ES-I3 (cell line): ENCODE results near the gene TNRC6A.

Experiments used
- H3K36me3 ChIP-seq: 2 replicates; pipeline ENCODE4 v1.6.1; 2013; ENCODE audit warnings: mild to moderate bottlenecking, low read length, control low read depth, moderate library complexity; ENCODE audit not compliant: insufficient read depth
- H3K4me1 ChIP-seq: 2 replicates; pipeline ENCODE4 v1.6.1; 2013; ENCODE audit warnings: mild to moderate bottlenecking, control low read depth, low read length; ENCODE audit not compliant: insufficient read depth
- H3K9ac ChIP-seq: 2 replicates; pipeline ENCODE4 v1.6.1; 2013; ENCODE audit warnings: low read depth, mild to moderate bottlenecking, low read length, moderate library complexity
- H3K9me3 ChIP-seq: 2 replicates; pipeline ENCODE4 v1.6.1; 2013; ENCODE audit warnings: mild to moderate bottlenecking, low read length, moderate library complexity; ENCODE audit not compliant: control insufficient read depth, insufficient read depth

Gene TNRC6A

GRCh38 chr16:24858219-24859041 lies 129.0 kb downstream of the TNRC6A start:
- Histone ChIP-seq H3K36me3 (no peaks in the 10 kb centered on the region), H3K9me3 (no peaks in the 10 kb centered on the region), H3K9ac (no peak overlapping the region), H3K4me1 (no peaks in the 10 kb centered on the region)

GRCh38 chr16:24861461-24861860 lies 132.0 kb downstream of the TNRC6A start:
- H3K36me3 ChIP-seq, result no peaks in the 10 kb centered on the region
- H3K9ac ChIP-seq, result no peak overlapping the region
- H3K9me3 ChIP-seq, result no peaks in the 10 kb centered on the region; the same call in 1 of the 2 replicates
- no peaks in the 10 kb centered on the region for H3K4me1 ChIP-seq

GRCh38 chr16:24863582-24864437 lies 134.4 kb downstream of the TNRC6A start:
- no peaks in the 10 kb centered on the region for H3K4me1 ChIP-seq
- H3K9ac ChIP-seq, result no peak overlapping the region
- no peaks in the 10 kb centered on the region; the same call in 1 of the 2 replicates for H3K9me3 ChIP-seq
- H3K36me3 ChIP-seq, result no peaks in the 10 kb centered on the region

GRCh38 chr16:24869033-24869432 lies 139.6 kb downstream of the TNRC6A start:
- H3K9me3 ChIP-seq, result no peaks in the 10 kb centered on the region; the same call in 1 of the 2 replicates
- no peaks in the 10 kb centered on the region for H3K36me3 ChIP-seq
- H3K9ac ChIP-seq, result no peak overlapping the region
- no peaks in the 10 kb centered on the region for H3K4me1 ChIP-seq

GRCh38 chr16:24871891-24872290 lies 142.4 kb downstream of the TNRC6A start:
- Histone ChIP-seq H3K4me1 (no peaks in the 10 kb centered on the region), H3K9ac (no peak overlapping the region), H3K36me3 (no peaks in the 10 kb centered on the region), H3K9me3 (no peaks in the 10 kb centered on the region)

- Histone ChIP-seq H3K4me1 (no peaks in the 10 kb centered on the region), H3K9ac (no peak overlapping the region), H3K36me3 (no peaks in the 10 kb centered on the region), H3K9me3 (no peaks in the 10 kb centered on the region)
Observed at GRCh38 chr16:24873028-24873427, 143.6 kb downstream of the TNRC6A start.

GRCh38 chr16:24875466-24875865 lies 146.0 kb downstream of the TNRC6A start:
- Histone ChIP-seq H3K36me3 (no peaks in the 10 kb centered on the region), H3K9me3 (no peaks in the 10 kb centered on the region), H3K9ac (no peak overlapping the region), H3K4me1 (no peaks in the 10 kb centered on the region)
